ENCODE data around the gene TEDC1.
A peak's percentile ranks its signal among the peaks of the same experiment; 100 is the strongest.

Gene TEDC1

GRCh38 chr14:105453847-105454246, 37.2 kb upstream of the TEDC1 start:
- TF ChIP-seq ZBTB11 (tag by site-specific recombination; conservative IDR thresholded peaks at IDR 0.05; ENCODE audit: low read depth) (no peak), ATF2 (tag by site-specific recombination; IDR thresholded peaks at IDR 0.05; ENCODE audit: low read depth) (no peak)
- Histone ChIP-seq H3K36me3 (ENCODE audit: control insufficient read depth in 2 of 2, insufficient read depth in 1 of 2, low read length in 2 of 2) (peaks cover 13 to 89% of the 10 kb centered on the region in 2 experiments; a peak in 2 of 3 replicates), H3K9me3 (ENCODE audit: control insufficient read depth, insufficient read depth, low read depth, low read length) (no peaks in the 10 kb centered on the region), H3K4me3 (ENCODE audit: low read depth, low read length) (no peak overlapping the region), H3K4me1 (ENCODE audit: control insufficient read depth, insufficient read depth, low read length) (no peaks in the 10 kb centered on the region), H3K27ac (ENCODE audit: extremely low read depth, low read depth, low read length) (no peak overlapping the region)
- CTCF ChIA-PET = no interaction called here
- POLR2A ChIA-PET = no interaction called here

- H3K27ac ChIP-seq (ENCODE audit: extremely low read depth, low read depth, low read length) = no peak overlapping the region
- no peak overlapping the region for H3K4me3 ChIP-seq (ENCODE audit: low read depth, low read length)
- no peak for TF ChIP-seq ZNF132 (tag by site-specific recombination; IDR thresholded peaks at IDR 0.05; ENCODE audit: borderline replicate concordance)
- peak; percentile 16; the same call in 1 of the 2 replicates for TF ChIP-seq ZFHX2 (tag by site-specific recombination; conservative IDR thresholded peaks at IDR 0.05)
- H3K36me3 ChIP-seq (ENCODE audit: control insufficient read depth in 2 of 2, insufficient read depth in 1 of 2, low read length in 2 of 2) = peaks cover 13 to 78% of the 10 kb centered on the region in 2 experiments; a peak in 2 of 3 replicates
- no peaks in the 10 kb centered on the region for H3K9me3 ChIP-seq (ENCODE audit: control insufficient read depth, insufficient read depth, low read depth, low read length)
- H3K4me1 ChIP-seq (ENCODE audit: control insufficient read depth, insufficient read depth, low read length) = no peaks in the 10 kb centered on the region
- POLR2A ChIA-PET = no interaction called here
- CTCF ChIA-PET = no interaction called here
Observed at GRCh38 chr14:105455086-105455640, 35.9 kb upstream of the TEDC1 start.

- H3K4me1 ChIP-seq (ENCODE audit: control insufficient read depth, insufficient read depth, low read length) = no peaks in the 10 kb centered on the region
- H3K27ac ChIP-seq (ENCODE audit: extremely low read depth, low read depth, low read length) = no peak overlapping the region
- no peak for TF ChIP-seq ZSCAN18 (tag by site-specific recombination; IDR thresholded peaks at IDR 0.05)
- no peak for TF ChIP-seq ZBTB44 (tag by site-specific recombination; IDR thresholded peaks at IDR 0.05)
- TF ChIP-seq ZBTB1 (tag by site-specific recombination; IDR thresholded peaks at IDR 0.05) = no peak
- ChIA-PET CTCF (interaction anchor here (1.1 to 1.7 kb wide), 2 partner anchors 25 to 84 kb away, joined by 6 to 7 read pairs; no protein-coding TSS in a partner anchor), POLR2A (interaction anchor here (1.1 kb wide), 1 partner anchor 25 kb away, joined by 4 read pairs; no protein-coding TSS in a partner anchor)
- H3K9me3 ChIP-seq (ENCODE audit: control insufficient read depth, insufficient read depth, low read depth, low read length) = no peaks in the 10 kb centered on the region
- peaks cover 13 to 78% of the 10 kb centered on the region in 2 experiments; a peak in 2 of 3 replicates for H3K36me3 ChIP-seq (ENCODE audit: control insufficient read depth in 2 of 2, insufficient read depth in 1 of 2, low read length in 2 of 2)
- H3K4me3 ChIP-seq (ENCODE audit: low read depth, low read length) = no peak overlapping the region
Observed at GRCh38 chr14:105455766-105456660, 35.0 kb upstream of the TEDC1 start.
